Lower leg skin (tissue), 4 donors: ENCODE results near the gene RAP2B. TPM values are rescaled to one million over a fixed set of nuclear protein-coding genes. Genes with fewer than 3 reads are reported as not detected.

Experiments
- DNase-seq, 2 donors: peaks; one replicate each; pipeline ENCODE4 v3.0.0-alpha.2; 2019; ENCODE audit warnings: low spot score in 2 of 2
- H3K4me3 ChIP-seq: fragments of 200-600 bp; sonication (generic); 2 replicates; pipeline ENCODE4 v1.5.1; 2017; ENCODE audit warnings: mild to moderate bottlenecking, low read depth; ENCODE audit not compliant: poor library complexity, severe bottlenecking
- CTCF ChIP-seq, 3 donors: fragments of 450-650 bp; IDR thresholded peaks; one replicate each; pipeline ENCODE4 v1.5.1; 2016; ENCODE audit warnings: antibody characterized with exemption in 3 of 3, mild to moderate bottlenecking in 3 of 3, moderate library complexity in 2 of 3
- POLR2A ChIP-seq, 2 donors: fragments of 450-650 bp; IDR thresholded peaks; one replicate each; pipeline ENCODE4 v1.6.1; 2016 to 2017; ENCODE audit warnings: antibody characterized with exemption in 2 of 2, mild to moderate bottlenecking in 1 of 2, moderate library complexity in 1 of 2
- WGBS, 2 donors: methylation state at CpG; one replicate each; pipeline ENCODE4 v1.1.5; 2018; 5-methylcytosine and 5-hydroxymethylcytosine counted together
- intact Hi-C: fragments of 100-400 bp; cut with DNase I; formaldehyde crosslinking; loops from one replicate; pipeline ENCODE4 v1.15.0; 2023; ENCODE audit warnings: low total_unique reads
- total RNA-seq, 4 donors: library from RNA; depleted of rRNA; stranded (reverse); fragments of >200 nt; gene quantifications; one replicate each; pipeline ENCODE4 v1.1.0, GENCODE V29; 2016

RAP2B gene
- total RNA-seq, 4 donors from 2014 or later: 10.1 to 13.7 (median 11.7) TPM

GRCh38 chr3:153216928-153217327 lies 54.9 kb downstream of the RAP2B start:
- DNase-seq: no peak
- no peak overlapping the region for H3K4me3 ChIP-seq
- intact Hi-C loops: no loop called here
- 81 to 82% methylated on average over 2 of the region's 2 CpGs for WGBS, 2 donors
- no peak for TF ChIP-seq POLR2A (IDR thresholded peaks at IDR 0.05)
- no peak for TF ChIP-seq CTCF (IDR thresholded peaks at IDR 0.05)

DNA sequence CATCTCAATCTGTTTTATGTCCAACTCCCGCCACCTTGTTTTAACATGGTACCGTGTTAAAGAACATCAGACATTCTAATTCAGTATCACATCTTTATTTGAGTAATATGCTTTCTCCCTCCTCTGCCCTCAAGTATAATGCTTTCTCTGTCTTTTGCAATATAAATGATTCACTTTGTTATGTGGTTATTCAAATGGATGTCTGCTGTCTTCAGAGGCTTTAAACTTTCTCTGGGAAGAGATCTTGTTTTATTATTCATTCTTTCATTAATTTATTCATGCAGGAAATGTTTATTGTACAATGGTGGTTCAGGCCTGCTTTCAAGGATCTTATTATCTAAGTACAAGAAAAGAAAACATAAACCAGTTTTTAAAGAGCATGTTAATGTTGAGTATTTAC lies 57.1 kb downstream of the RAP2B start:
- 85 to 88% methylated on average over 2 of the region's 2 CpGs for WGBS, 2 donors
- TF ChIP-seq CTCF (IDR thresholded peaks at IDR 0.05) (no peak), POLR2A (IDR thresholded peaks at IDR 0.05) (no peak)
- no peak overlapping the region for H3K4me3 ChIP-seq
- DNase-seq: no peak
- intact Hi-C loops: no loop called here
